Measurements from ENCODE around the gene TUBB4B. TPM values are rescaled to one million over a fixed set of nuclear protein-coding genes. Genes with fewer than 3 reads are reported as not detected.

The TUBB4B gene
- total and polyA plus RNA-seq, 2 experiments from 2014 or later: 159 to 373 TPM

DNA sequence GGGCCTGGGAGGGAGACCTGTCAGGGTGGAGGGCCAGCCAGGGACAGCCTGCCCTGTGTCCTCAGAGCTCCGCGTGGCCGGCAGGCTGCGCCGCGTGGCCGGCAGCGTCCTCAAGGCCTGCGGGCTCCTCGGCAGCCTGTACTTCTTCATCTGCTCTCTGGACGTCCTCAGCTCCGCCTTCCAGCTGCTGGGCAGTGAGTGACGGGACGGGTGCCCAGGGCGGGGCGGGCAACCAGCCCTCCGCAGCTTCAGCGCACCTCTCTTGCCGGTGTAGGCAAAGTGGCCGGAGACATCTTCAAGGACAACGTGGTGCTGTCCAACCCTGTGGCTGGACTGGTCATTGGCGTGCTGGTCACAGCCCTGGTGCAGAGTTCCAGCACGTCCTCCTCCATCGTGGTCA, 8.6 kb upstream of the TUBB4B start:
- Histone ChIP-seq H3K36me3 (ENCODE audit: low read depth) (no peaks in the 10 kb centered on the region), H3K9ac (no peak overlapping the region), H3K4me1 (ENCODE audit: insufficient read depth) (no peaks in the 10 kb centered on the region), H2AFZ (no peak overlapping the region), H3K79me2 (ENCODE audit: insufficient read depth) (0 out of 2 replicates have a peak, but pooled peaks cover 3% of the 10 kb centered on the region), H3K27me3 (replicated peaks; ENCODE audit: insufficient read depth) (no peaks in the 10 kb centered on the region), H3K27ac (no peak overlapping the region), H3K9me2 (ENCODE audit: insufficient read depth) (no peaks in the 10 kb centered on the region), H3K9me3 (ENCODE audit: low read depth) (no peaks in the 10 kb centered on the region), H3K4me3 (no peak overlapping the region), H3F3A (ENCODE audit: insufficient read depth) (no peaks in the 10 kb centered on the region), H3K4me2 (ENCODE audit: unreplicated experiment) (no peak overlapping the region), H4K20me1 (ENCODE audit: insufficient read depth) (no peaks in the 10 kb centered on the region)
- in situ Hi-C loops (cut with MboI): no loop called here
- TF ChIP-seq EZH2 (IDR thresholded peaks at IDR 0.05; ENCODE audit: insufficient read depth, poor library complexity, severe bottlenecking) (no peak), EZH2phosphoT487 (IDR thresholded peaks at IDR 0.05; ENCODE audit: insufficient read depth, low read depth) (no peak)
- WGBS, 2 experiments (ENCODE audit: low coverage in 1 of 2, low lambda C conversion rate in 2 of 2, missing lambda C conversion rate in 2 of 2): 63 to 67% methylated on average over 21 to 23 of the region's 24 CpGs
- DNase-seq: no peak

DNA sequence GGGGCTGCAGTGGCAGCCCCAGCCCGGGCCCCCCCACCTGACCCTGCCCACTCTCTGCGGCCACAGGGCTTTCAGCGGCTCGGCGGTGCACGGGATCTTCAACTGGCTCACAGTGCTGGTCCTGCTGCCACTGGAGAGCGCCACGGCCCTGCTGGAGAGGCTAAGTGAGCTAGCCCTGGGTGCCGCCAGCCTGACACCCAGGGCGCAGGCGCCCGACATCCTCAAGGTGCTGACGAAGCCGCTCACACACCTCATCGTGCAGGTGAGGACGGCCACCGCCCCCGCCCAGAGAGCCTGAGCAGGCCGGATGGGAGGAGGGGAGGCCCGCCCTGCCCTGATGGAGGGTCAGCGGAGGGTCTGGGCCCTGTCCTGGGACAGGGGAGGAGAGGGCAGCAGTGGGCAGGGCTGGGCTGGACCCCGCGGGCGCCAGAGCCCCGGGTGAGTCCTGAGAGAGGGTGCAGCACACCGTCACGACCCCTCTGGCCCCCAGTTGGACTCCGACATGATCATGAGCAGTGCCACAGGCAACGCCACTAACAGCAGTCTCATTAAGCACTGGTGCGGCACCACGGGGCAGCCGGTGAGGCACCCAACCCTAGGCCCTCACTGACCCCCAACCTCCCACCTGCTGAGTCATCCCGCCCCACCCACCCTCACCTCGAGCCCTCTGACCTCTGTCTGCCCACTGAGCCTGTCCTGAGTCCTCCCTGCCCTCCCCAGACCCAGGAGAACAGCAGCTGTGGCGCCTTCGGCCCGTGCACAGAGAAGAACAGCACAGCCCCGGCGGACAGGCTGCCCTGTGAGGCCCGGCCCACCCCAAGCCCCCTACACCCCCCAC, 7.7 kb upstream of the TUBB4B start:
- in situ Hi-C loops (cut with MboI): no loop called here
- WGBS, 2 experiments (ENCODE audit: low coverage in 1 of 2, low lambda C conversion rate in 2 of 2, missing lambda C conversion rate in 2 of 2): 59 to 63% methylated on average over 26 to 40 of the region's 40 CpGs
- H4K20me1 ChIP-seq (ENCODE audit: insufficient read depth): no peaks in the 10 kb centered on the region

DNA sequence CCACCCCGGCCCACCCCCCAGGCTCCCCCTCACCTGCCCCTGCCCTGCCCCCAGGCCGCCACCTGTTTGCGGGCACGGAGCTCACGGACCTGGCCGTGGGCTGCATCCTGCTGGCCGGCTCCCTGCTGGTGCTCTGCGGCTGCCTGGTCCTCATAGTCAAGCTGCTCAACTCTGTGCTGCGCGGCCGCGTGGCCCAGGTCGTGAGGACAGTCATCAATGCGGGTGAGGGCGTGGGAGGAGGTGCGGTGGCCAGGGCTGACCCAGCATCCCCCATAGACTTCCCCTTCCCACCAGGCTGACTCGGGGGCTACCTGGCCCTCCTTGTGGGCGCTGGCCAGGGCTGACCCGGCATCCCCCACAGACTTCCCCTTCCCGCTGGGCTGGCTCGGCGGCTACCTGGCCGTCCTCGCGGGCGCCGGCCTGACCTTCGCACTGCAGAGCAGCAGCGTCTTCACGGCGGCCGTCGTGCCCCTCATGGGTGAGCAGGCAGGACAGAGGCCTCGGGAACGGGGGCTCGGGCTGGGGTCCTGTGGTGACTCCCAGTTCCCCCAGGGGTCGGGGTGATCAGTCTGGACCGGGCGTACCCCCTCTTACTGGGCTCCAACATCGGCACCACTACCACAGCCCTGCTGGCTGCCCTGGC, 6.9 kb upstream of the TUBB4B start:
- no peak for DNase-seq
- 59 to 63% methylated on average over 14 to 39 of the region's 40 CpGs for WGBS, 2 experiments (ENCODE audit: low coverage in 1 of 2, low lambda C conversion rate in 2 of 2, missing lambda C conversion rate in 2 of 2)
- TF ChIP-seq EZH2 (IDR thresholded peaks at IDR 0.05; ENCODE audit: insufficient read depth, poor library complexity, severe bottlenecking) (no peak), EZH2phosphoT487 (IDR thresholded peaks at IDR 0.05; ENCODE audit: insufficient read depth, low read depth) (no peak)
- H3K9me2 ChIP-seq (ENCODE audit: insufficient read depth): no peaks in the 10 kb centered on the region
- no peak overlapping the region for H3K27ac ChIP-seq
- no peak overlapping the region for H3K4me2 ChIP-seq (ENCODE audit: unreplicated experiment)
- H4K20me1 ChIP-seq (ENCODE audit: insufficient read depth): no peaks in the 10 kb centered on the region
- no peak overlapping the region for H3K9ac ChIP-seq
- no peaks in the 10 kb centered on the region for H3K9me3 ChIP-seq (ENCODE audit: low read depth)
- no peaks in the 10 kb centered on the region for H3K4me1 ChIP-seq (ENCODE audit: insufficient read depth)
- no peaks in the 10 kb centered on the region for H3K27me3 ChIP-seq (replicated peaks; ENCODE audit: insufficient read depth)
- H3K4me3 ChIP-seq: no peak overlapping the region
- no peaks in the 10 kb centered on the region for H3K36me3 ChIP-seq (ENCODE audit: low read depth)
- H3F3A ChIP-seq (ENCODE audit: insufficient read depth): no peaks in the 10 kb centered on the region; the same call in 1 of the 2 replicates
- H2AFZ ChIP-seq: no peak overlapping the region
- peaks cover 17% of the 10 kb centered on the region for H3K79me2 ChIP-seq (ENCODE audit: insufficient read depth)
- in situ Hi-C loops (cut with MboI): no loop called here

More for the DNA sequence above, 7.7 kb upstream of the TUBB4B start:
- Histone ChIP-seq H3K4me2 (ENCODE audit: unreplicated experiment) (no peak overlapping the region), H3F3A (ENCODE audit: insufficient read depth) (no peaks in the 10 kb centered on the region), H3K4me3 (no peak overlapping the region), H3K27ac (no peak overlapping the region), H3K9ac (no peak overlapping the region), H3K79me2 (ENCODE audit: insufficient read depth) (peaks cover 9% of the 10 kb centered on the region), H3K36me3 (ENCODE audit: low read depth) (no peaks in the 10 kb centered on the region), H3K4me1 (ENCODE audit: insufficient read depth) (no peaks in the 10 kb centered on the region), H3K9me3 (ENCODE audit: low read depth) (no peaks in the 10 kb centered on the region), H3K9me2 (ENCODE audit: insufficient read depth) (no peaks in the 10 kb centered on the region), H2AFZ (no peak overlapping the region), H3K27me3 (replicated peaks; ENCODE audit: insufficient read depth) (no peaks in the 10 kb centered on the region)
- DNase-seq: no peak
- TF ChIP-seq EZH2 (IDR thresholded peaks at IDR 0.05; ENCODE audit: insufficient read depth, poor library complexity, severe bottlenecking): no peak
- TF ChIP-seq EZH2phosphoT487 (IDR thresholded peaks at IDR 0.05; ENCODE audit: insufficient read depth, low read depth): no peak

DNA sequence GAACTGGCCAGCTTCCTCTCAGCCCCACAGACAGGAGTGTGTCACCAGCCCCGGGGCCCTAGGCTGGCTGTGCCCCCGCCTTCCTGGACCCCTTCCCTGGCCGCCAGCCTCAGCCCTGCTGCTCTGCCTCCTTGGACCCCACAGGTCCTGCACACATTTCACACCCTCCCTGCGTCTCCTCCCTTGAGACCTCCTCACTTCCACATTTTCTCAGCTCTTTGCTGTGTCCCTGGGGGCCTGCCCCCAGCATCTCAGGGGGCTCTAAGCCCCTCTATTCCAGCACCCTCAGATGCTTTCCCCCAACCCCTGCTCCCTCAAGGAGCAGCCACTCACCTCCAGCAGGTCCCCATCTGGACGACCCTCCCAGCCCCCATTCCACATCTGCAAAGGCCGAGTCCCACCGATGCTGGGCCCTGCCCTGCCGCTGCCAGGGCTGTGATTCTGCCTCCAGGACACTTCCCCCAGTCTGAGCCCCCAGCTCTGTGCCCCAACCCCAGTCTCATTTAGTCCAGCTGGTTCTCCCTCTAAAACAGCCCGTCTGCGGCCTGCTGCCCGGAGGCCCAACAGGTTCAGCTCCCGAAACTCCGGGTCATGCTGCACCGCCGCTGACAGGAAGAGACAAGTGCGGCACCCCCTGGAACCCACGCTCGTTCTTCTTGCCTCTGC, 6.2 kb upstream of the TUBB4B start:
- in situ Hi-C loops (cut with MboI): no loop called here
- H3K4me1 ChIP-seq (ENCODE audit: insufficient read depth): no peaks in the 10 kb centered on the region
- H2AFZ ChIP-seq: no peak overlapping the region
- H3K36me3 ChIP-seq (ENCODE audit: low read depth): no peaks in the 10 kb centered on the region
- H3F3A ChIP-seq (ENCODE audit: insufficient read depth): no peaks in the 10 kb centered on the region; the same call in 1 of the 2 replicates
- H4K20me1 ChIP-seq (ENCODE audit: insufficient read depth): no peaks in the 10 kb centered on the region
- H3K9me2 ChIP-seq (ENCODE audit: insufficient read depth): no peaks in the 10 kb centered on the region
- TF ChIP-seq EZH2phosphoT487 (IDR thresholded peaks at IDR 0.05; ENCODE audit: insufficient read depth, low read depth): no peak
- TF ChIP-seq EZH2 (IDR thresholded peaks at IDR 0.05; ENCODE audit: insufficient read depth, poor library complexity, severe bottlenecking): no peak
- H3K9me3 ChIP-seq (ENCODE audit: low read depth): no peaks in the 10 kb centered on the region
- H3K27me3 ChIP-seq (replicated peaks; ENCODE audit: insufficient read depth): no peaks in the 10 kb centered on the region
- no peak overlapping the region for H3K4me2 ChIP-seq (ENCODE audit: unreplicated experiment)
- 50 to 64% methylated on average over 15 to 17 of the region's 18 CpGs for WGBS, 2 experiments (ENCODE audit: low coverage in 1 of 2, low lambda C conversion rate in 2 of 2, missing lambda C conversion rate in 2 of 2)
- H3K27ac ChIP-seq: no peak overlapping the region
- no peak for DNase-seq
- H3K79me2 ChIP-seq (ENCODE audit: insufficient read depth): peaks cover 24% of the 10 kb centered on the region
- H3K4me3 ChIP-seq: no peak overlapping the region
- H3K9ac ChIP-seq: no peak overlapping the region
